ENCODE measurements around the gene NHLRC4.

- TF ChIP-seq CTCF (IDR thresholded peaks at IDR 0.05) = no peak
- TF ChIP-seq POLR2A (IDR thresholded peaks at IDR 0.05) = no peak
These were observed 26.0 kb upstream of the NHLRC4 start for GRCh38 chr16:540645-541340.
